ENCODE measurements around the gene VN1R5.

- TF ChIP-seq POLR2A (IDR thresholded peaks at IDR 0.05; ENCODE audit: low read depth, low read length) (no peak), POLR2AphosphoS5 (IDR thresholded peaks at IDR 0.05; ENCODE audit: low read depth, low read length) (no peak), TAF1 (IDR thresholded peaks at IDR 0.05; ENCODE audit: borderline replicate concordance, low read depth, low read length) (no peak)
Observed at GRCh38 chr1:247298124-247298481, 42.2 kb downstream of the VN1R5 start.
